GM23338 (cell line): Measurements from ENCODE around the gene CADPS.

Source experiments
- CREB1 ChIP-seq: fragments of 250-450 bp; sonication (Bioruptor Pico); IDR thresholded peaks from 2 replicates; pipeline ENCODE4 v1.5.0; 2020; ENCODE audit warnings: low read depth, mild to moderate bottlenecking, moderate library complexity
- EZH2 ChIP-seq: fragments of 200-600 bp; sonication (generic); IDR thresholded peaks from one replicate; pipeline ENCODE4 v1.8.0; 2017; ENCODE audit warnings: antibody characterized with exemption, mild to moderate bottlenecking, low read depth; ENCODE audit not compliant: unreplicated experiment
- EZH2phosphoT487 ChIP-seq: fragments of 200-600 bp; sonication (generic); IDR thresholded peaks from one replicate; pipeline ENCODE4 v1.8.1; 2018; ENCODE audit warnings: antibody characterized with exemption; ENCODE audit not compliant: unreplicated experiment
- JUNB ChIP-seq: IDR thresholded peaks from one replicate; pipeline ENCODE4 v1.6.1; 2016; ENCODE audit warnings: antibody characterized with exemption; ENCODE audit not compliant: unreplicated experiment
- POLR2AphosphoS5 ChIP-seq: IDR thresholded peaks from 2 replicates; pipeline ENCODE4 v1.6.1; 2016; ENCODE audit warnings: antibody characterized with exemption, low read depth
- ZNF114 ChIP-seq: fragments of 250-450 bp; sonication (Bioruptor Pico); IDR thresholded peaks from 2 replicates; pipeline ENCODE4 v1.5.0; 2020; ENCODE audit warnings: mild to moderate bottlenecking, moderate library complexity
- ZNF331 ChIP-seq: fragments of 250-450 bp; sonication (Bioruptor Pico); IDR thresholded peaks from 2 replicates; pipeline ENCODE4 v1.5.0; 2020; ENCODE audit warnings: low read depth, mild to moderate bottlenecking, moderate library complexity
- TF ChIP-seq, protein P1 (sequence below), 2 experiments: fragments of 200-600 bp in 1 of 2; sonication (generic) in 1 of 2; conservative IDR thresholded peaks; 2 replicates each; pipeline versions ENCODE4 v1.5.1 to v1.6.1; 2016 to 2017; ENCODE audit warnings: antibody characterized with exemption in 2 of 2, low read depth in 2 of 2, mild to moderate bottlenecking in 2 of 2, moderate library complexity in 1 of 2
- TF ChIP-seq, protein P2 (sequence below): IDR thresholded peaks from one replicate; pipeline ENCODE4 v1.6.1; 2018; ENCODE audit warnings: antibody characterized with exemption; ENCODE audit not compliant: unreplicated experiment
- TF ChIP-seq, protein P3 (sequence below): IDR thresholded peaks from 2 replicates; pipeline ENCODE4 v1.6.1; 2016; ENCODE audit warnings: antibody characterized with exemption

DNA sequence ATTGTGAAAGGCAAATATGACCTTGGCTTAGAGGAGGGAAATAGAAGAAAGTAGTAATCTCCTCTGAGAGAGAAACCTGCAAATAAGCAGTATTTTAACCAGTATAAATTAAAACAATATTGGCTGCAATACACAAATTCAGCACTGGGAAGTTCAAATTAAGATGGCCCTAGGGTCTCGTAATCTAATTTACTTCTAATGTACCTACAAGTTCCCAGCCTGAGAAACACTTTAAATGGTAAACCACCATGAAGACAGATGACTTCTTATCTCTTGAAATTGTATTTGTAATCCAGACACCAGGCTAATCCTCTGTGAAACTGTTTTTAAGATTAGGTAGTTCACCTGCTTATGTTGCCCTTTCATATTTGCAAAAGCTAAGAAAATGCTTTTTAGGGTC, 199.7 kb downstream of the CADPS start:
- TF ChIP-seq, protein P1, sequence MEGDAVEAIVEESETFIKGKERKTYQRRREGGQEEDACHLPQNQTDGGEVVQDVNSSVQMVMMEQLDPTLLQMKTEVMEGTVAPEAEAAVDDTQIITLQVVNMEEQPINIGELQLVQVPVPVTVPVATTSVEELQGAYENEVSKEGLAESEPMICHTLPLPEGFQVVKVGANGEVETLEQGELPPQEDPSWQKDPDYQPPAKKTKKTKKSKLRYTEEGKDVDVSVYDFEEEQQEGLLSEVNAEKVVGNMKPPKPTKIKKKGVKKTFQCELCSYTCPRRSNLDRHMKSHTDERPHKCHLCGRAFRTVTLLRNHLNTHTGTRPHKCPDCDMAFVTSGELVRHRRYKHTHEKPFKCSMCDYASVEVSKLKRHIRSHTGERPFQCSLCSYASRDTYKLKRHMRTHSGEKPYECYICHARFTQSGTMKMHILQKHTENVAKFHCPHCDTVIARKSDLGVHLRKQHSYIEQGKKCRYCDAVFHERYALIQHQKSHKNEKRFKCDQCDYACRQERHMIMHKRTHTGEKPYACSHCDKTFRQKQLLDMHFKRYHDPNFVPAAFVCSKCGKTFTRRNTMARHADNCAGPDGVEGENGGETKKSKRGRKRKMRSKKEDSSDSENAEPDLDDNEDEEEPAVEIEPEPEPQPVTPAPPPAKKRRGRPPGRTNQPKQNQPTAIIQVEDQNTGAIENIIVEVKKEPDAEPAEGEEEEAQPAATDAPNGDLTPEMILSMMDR (conservative IDR thresholded peaks at IDR 0.05; ENCODE audit: low read depth in 2 of 2): no peak
- no peak for TF ChIP-seq EZH2
- no peak for TF ChIP-seq POLR2AphosphoS5
- TF ChIP-seq, protein P2, sequence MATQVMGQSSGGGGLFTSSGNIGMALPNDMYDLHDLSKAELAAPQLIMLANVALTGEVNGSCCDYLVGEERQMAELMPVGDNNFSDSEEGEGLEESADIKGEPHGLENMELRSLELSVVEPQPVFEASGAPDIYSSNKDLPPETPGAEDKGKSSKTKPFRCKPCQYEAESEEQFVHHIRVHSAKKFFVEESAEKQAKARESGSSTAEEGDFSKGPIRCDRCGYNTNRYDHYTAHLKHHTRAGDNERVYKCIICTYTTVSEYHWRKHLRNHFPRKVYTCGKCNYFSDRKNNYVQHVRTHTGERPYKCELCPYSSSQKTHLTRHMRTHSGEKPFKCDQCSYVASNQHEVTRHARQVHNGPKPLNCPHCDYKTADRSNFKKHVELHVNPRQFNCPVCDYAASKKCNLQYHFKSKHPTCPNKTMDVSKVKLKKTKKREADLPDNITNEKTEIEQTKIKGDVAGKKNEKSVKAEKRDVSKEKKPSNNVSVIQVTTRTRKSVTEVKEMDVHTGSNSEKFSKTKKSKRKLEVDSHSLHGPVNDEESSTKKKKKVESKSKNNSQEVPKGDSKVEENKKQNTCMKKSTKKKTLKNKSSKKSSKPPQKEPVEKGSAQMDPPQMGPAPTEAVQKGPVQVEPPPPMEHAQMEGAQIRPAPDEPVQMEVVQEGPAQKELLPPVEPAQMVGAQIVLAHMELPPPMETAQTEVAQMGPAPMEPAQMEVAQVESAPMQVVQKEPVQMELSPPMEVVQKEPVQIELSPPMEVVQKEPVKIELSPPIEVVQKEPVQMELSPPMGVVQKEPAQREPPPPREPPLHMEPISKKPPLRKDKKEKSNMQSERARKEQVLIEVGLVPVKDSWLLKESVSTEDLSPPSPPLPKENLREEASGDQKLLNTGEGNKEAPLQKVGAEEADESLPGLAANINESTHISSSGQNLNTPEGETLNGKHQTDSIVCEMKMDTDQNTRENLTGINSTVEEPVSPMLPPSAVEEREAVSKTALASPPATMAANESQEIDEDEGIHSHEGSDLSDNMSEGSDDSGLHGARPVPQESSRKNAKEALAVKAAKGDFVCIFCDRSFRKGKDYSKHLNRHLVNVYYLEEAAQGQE: no peak
- no peak for TF ChIP-seq ZNF114 (CRISPR knock-in tag)
- TF ChIP-seq CREB1 (CRISPR knock-in tag): no peak
- TF ChIP-seq ZNF331: no peak
- no peak for TF ChIP-seq EZH2phosphoT487
- TF ChIP-seq, protein P3, sequence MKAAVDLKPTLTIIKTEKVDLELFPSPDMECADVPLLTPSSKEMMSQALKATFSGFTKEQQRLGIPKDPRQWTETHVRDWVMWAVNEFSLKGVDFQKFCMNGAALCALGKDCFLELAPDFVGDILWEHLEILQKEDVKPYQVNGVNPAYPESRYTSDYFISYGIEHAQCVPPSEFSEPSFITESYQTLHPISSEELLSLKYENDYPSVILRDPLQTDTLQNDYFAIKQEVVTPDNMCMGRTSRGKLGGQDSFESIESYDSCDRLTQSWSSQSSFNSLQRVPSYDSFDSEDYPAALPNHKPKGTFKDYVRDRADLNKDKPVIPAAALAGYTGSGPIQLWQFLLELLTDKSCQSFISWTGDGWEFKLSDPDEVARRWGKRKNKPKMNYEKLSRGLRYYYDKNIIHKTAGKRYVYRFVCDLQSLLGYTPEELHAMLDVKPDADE: no peak
- TF ChIP-seq JUNB: no peak
